Left renal cortex interstitium (tissue), 4 donors: ENCODE results near the gene TRAF3. TPM values are rescaled to one million over a fixed set of nuclear protein-coding genes. Genes with fewer than 3 reads are reported as not detected.

ENCODE experiments used
- DNase-seq, 4 donors: peaks; one replicate each; pipeline ENCODE4 v3.0.0-alpha.2; 2013; ENCODE audit warnings: low read depth in 4 of 4, low spot score in 2 of 4, missing footprints in 1 of 4
- polyA plus RNA-seq, 4 donors: library from polyadenylated mRNA; unstranded; fragments of 120-200 nt; gene quantifications; one replicate each; pipeline ENCODE4 v1.2.1, GENCODE V29; 2013; ENCODE audit not compliant: insufficient read length in 4 of 4

TRAF3 gene
- polyA plus RNA-seq, 4 donors: 13.9 to 18.1 (median 16.7) TPM

- no peak for DNase-seq
These were observed 153.7 kb downstream of the TRAF3 start for GRCh38 chr14:102930753-102931579.

GRCh38 chr14:102931580-102932285 is 154.5 kb downstream of the TRAF3 start:
- no peak for DNase-seq

- no peak for DNase-seq
These were observed 155.4 kb downstream of the TRAF3 start for GRCh38 chr14:102932484-102933248.

GRCh38 chr14:102933618-102934231 is 156.5 kb downstream of the TRAF3 start:
- DNase-seq: no peak

- DNase-seq: no peak
These were observed 158.5 kb downstream of the TRAF3 start for GRCh38 chr14:102935756-102936155.

GRCh38 chr14:102937331-102938175 is 160.3 kb downstream of the TRAF3 start:
- no peak for DNase-seq

- DNase-seq: no peak
These were observed 160.9 kb downstream of the TRAF3 start for GRCh38 chr14:102938191-102938590.

- no peak for DNase-seq
These were observed 162.1 kb downstream of the TRAF3 start for GRCh38 chr14:102939329-102939728.

- no peak for DNase-seq
These were observed 162.7 kb downstream of the TRAF3 start for GRCh38 chr14:102939820-102940561.

- no peak for DNase-seq
These were observed 163.6 kb downstream of the TRAF3 start for GRCh38 chr14:102940729-102941362.

- no peak for DNase-seq
These were observed 164.3 kb downstream of the TRAF3 start for GRCh38 chr14:102941419-102942011.

GRCh38 chr14:102942069-102942468 is 164.8 kb downstream of the TRAF3 start:
- DNase-seq: no peak

- DNase-seq: no peak
These were observed 166.2 kb downstream of the TRAF3 start for GRCh38 chr14:102943454-102943853.

GRCh38 chr14:102943979-102944378 is 166.7 kb downstream of the TRAF3 start:
- no peak for DNase-seq

GRCh38 chr14:102944448-102945330 is 167.4 kb downstream of the TRAF3 start:
- DNase-seq: no peak

GRCh38 chr14:102945346-102946130 is 168.3 kb downstream of the TRAF3 start:
- no peak for DNase-seq
